CD4-positive, alpha-beta T cell treated with Interleukin-1 beta for 1 hour (primary cell): Measurements from ENCODE around the gene KIZ.
"Not testable (repeated sequence)": the region's sequence is repeated elsewhere in the genome, so short reads cannot be mapped to it uniquely, and the experiment has no call there.

Experiments
- DNase-seq, 2 donors: peaks; one replicate each; pipeline ENCODE4 v3.0.0-alpha.2; 2020 to 2022

Gene KIZ

GRCh38 chr20:21232546-21233280, 106.8 kb downstream of the KIZ start:
- DNase-seq, result no peak

GRCh38 chr20:21234324-21234723, 108.4 kb downstream of the KIZ start:
- no peak for DNase-seq

GRCh38 chr20:21234806-21235483, 109.1 kb downstream of the KIZ start:
- DNase-seq, result no peak

GRCh38 chr20:21235484-21236445, 109.9 kb downstream of the KIZ start:
- peak; percentile 46 to 72 for DNase-seq

- no peak for DNase-seq
Observed at GRCh38 chr20:21237956-21238799, 112.3 kb downstream of the KIZ start.

GRCh38 chr20:21238818-21239536, 113.1 kb downstream of the KIZ start:
- no peak for DNase-seq

- DNase-seq, result no peak
Observed at GRCh38 chr20:21240394-21240793, 114.5 kb downstream of the KIZ start.

GRCh38 chr20:21241406-21241805, 115.5 kb downstream of the KIZ start:
- DNase-seq, result no peak

- DNase-seq, result no peak
Observed at GRCh38 chr20:21243811-21244210, 117.9 kb downstream of the KIZ start.

- DNase-seq, result no peak
Observed at GRCh38 chr20:21244808-21245207, 118.9 kb downstream of the KIZ start.

GRCh38 chr20:21246161-21246560, 120.3 kb downstream of the KIZ start:
- DNase-seq, result no peak

GRCh38 chr20:21247603-21248095, 121.8 kb downstream of the KIZ start:
- not testable (repeated sequence) for DNase-seq

GRCh38 chr20:21251278-21251677, 125.4 kb downstream of the KIZ start:
- DNase-seq, result no peak

GRCh38 chr20:21257192-21257591, 131.3 kb downstream of the KIZ start:
- no peak for DNase-seq

- DNase-seq, result no peak
Observed at GRCh38 chr20:21258411-21258810, 132.5 kb downstream of the KIZ start.

- no peak for DNase-seq
Observed at GRCh38 chr20:21259346-21259745, 133.5 kb downstream of the KIZ start.

- no peak for DNase-seq
Observed at GRCh38 chr20:21262812-21263211, 136.9 kb downstream of the KIZ start.

GRCh38 chr20:21265261-21266190, 139.6 kb downstream of the KIZ start:
- DNase-seq, result no peak

GRCh38 chr20:21266191-21266536, 140.3 kb downstream of the KIZ start:
- no peak for DNase-seq

- no peak for DNase-seq
Observed at GRCh38 chr20:21269772-21270171, 143.9 kb downstream of the KIZ start.
